CD4-positive, alpha-beta T cell treated with Interleukin-4 for 4 hours (primary cell): Measurements from ENCODE around the gene ARPC1B.
"Not testable (repeated sequence)": the region's sequence is repeated elsewhere in the genome, so short reads cannot be mapped to it uniquely, and the experiment has no call there.

Experiments used
- DNase-seq: peaks from one replicate; pipeline ENCODE4 v3.0.0-alpha.2; 2020

Gene ARPC1B

DNA sequence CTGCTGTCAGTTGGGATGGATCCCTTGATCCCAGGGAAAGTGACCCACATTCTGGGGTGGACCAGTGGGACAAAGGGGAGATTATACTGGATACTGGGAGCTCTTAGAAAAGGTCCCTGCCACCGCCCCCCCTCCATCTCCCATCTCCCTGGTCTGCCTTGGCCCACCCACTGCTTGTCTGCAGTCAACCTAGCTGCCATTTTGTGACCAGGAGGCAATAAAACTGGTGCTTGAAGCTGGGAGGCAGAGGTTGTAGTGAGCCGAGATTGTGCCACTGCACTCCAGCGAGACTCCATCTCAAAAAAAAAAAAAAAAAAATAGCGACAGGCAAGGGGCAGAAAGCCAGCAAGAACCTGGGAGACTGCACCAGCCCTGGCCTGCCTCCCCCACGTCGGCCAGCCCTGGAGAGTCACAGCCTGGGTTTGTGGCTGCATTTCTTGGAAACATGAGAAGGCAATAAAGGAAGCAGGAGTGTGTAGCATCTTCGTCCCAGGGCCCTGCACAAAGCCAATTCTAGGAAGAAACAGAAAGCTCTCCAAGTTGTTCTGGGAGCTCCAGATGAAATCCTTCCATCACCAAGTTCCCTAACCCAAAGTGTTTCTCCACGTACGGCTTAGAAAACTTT is 4.7 kb upstream of the ARPC1B start:
- DNase-seq: no peak

DNA sequence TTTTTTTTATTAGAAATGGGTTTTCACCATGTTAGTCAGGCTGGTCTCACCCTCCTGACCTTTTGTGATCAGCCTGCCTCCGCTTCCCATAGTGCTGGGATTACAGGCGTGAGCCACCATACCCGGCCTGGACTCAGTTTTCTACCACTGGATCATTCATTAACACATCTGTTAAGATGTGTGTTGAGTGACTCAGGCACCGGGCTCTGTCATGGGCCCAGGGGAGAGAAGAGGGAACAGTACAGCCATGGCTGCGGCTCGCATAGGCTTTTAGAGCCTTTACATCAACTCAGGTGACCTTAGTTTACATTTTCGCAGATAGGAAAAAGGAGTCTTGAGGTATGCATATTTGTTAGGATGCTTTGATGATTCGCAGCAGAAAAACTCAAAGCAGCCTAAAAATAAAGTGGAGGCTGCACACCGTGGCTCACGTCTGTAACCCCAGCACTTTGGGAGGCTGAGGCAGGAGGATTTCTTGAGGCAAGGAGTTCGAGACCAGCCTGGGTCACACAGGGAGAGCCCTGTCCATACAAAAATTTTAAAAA is 3.1 kb upstream of the ARPC1B start:
- no peak for DNase-seq

DNA sequence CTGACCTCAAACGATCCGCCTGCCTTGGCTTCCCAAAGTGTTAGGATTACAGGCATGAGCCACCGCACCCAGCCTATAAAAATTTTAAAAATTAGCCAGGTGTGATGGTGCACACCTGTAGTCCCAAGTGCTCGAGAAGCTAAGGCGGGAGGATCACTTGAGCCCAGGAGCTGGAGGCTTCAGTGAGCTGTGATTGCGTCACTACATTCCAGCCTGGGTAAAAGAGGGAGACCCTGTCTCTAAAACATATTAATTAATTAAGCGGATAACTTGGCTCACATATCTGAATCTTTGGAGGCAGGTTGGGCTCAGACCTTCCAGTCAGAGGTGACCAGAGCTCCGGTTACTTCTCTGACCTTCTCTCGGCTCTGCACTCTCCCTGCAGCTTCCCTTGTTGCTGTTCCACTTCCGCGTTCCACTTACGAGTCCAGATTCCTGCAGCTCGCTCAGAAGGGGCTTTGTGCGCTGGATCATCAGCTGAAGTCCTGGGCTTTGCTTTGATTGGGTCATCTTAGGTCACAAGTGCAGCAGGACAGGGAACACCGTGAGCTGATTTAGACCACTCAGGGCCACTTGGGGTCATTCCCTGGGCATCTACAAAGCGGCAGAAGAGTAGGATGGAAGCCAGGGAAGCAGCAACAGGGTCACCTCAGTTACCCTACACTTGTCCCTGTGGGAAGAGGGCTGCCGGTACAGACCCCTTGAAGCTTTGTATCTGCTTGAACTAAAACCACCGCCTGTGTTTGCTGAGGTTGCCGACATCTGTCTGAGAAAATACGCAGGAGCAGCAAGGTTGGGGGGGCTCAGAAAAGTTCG is 2.0 kb upstream of the ARPC1B start:
- no peak for DNase-seq

DNA sequence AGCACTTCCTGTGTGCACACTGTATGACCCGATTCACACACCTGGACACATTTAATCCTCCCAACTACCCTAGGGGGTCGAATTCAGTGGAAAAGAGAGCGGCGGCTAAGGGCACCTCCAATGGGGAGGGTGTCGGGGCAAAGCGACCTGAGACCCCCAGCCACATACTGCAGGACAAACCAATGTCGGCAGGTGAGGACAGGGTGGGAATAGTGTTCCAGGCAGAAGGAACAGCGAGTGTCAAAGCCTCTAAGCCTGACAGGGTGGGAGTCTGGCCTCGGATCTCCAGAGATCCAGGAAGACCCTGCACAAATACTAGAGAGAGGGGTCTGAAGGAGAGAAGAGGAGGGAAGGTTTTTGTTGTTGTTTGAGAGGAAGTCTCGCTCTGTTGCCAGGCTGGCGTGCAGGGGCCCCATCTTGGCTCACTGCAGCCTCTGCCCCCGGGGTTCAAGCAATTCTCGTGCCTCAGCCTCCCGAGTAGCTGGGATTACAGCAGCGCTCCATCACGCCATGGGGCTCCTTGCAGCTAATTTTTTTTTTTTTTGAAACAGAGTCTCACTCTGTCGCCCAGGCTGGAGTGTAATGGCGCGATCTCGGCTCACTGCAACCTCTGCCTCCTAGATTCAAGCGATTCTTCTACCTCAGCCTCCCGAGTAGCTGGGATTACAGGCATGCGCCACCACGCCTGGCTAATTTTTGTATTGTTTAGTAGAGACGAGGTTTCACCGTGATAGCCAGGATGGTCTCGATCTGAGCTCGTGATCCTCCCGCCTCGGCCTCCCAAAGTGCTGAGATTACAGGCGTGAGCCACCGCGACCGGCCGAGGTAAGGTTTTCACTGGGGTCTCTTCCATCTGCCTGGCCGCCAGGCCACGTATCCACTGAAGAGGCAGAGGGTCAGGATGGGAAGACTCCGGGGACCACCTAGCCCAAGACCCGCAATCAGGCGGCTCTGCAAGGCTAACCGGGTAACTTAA is 1.2 kb upstream of the ARPC1B start:
- no peak for DNase-seq

DNA sequence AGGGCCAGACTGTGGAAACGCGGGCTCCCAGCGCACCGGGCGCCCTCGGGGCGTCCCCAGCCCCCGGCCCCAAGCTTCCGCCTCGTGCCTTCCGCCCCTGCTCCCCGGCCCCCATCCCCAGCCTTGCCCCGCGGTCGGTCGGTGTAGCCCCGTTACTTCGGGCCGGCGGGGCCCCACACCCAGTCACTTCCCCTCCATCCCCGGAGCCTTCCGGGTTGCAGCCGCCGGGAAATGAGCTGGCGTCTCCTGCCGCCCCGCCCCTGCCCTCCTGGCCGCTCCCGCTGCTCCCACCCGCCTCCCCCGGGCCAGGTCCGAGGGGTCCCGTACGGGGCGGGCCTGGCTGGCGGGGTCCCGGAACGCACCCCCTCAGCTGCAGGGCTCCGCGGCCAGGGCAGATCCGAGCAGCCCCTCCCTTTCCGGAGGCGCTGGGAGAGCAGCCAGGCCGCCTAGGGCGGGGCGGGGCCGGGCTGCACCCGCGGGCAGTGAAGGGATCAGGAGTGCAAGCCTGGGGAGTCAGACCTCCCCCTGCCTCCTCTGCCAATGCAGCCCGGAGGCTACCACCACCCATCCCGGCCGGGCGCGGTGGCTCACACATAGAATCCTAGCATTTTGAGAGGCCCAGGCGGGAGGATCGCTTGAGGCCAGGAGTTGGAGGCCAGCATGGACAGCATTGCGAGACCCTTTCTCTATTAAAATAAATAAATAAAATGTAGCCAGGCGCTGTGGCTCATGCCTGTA is 709 bp downstream of the ARPC1B start:
- peak; percentile 64 for DNase-seq

DNA sequence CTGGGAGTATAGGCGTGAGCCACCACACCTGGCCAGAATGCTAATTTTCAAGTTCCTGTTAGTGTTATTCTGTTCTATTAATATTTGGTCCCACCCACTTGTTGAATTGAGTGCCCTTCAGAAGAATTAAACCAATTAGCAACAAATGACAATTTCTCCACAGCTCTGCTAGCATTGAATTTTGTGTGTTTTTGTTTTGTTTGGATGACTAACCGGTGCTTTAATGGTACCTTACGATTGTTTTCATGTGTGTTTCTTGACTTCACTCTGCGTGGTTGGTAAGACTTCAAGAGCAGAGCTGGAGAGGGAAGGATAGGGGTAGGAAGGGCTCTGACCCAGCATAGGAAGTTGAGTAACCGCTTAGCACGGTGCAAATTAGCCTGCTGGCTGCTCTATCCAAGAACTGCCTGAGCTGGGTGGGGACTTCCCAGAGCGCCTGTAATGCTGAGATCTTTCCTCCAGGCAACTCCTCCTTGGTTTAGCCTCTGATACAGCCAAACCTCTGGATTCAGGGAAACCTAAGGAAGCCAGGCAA is 4.6 kb downstream of the ARPC1B start:
- peak; percentile 86 for DNase-seq

DNA sequence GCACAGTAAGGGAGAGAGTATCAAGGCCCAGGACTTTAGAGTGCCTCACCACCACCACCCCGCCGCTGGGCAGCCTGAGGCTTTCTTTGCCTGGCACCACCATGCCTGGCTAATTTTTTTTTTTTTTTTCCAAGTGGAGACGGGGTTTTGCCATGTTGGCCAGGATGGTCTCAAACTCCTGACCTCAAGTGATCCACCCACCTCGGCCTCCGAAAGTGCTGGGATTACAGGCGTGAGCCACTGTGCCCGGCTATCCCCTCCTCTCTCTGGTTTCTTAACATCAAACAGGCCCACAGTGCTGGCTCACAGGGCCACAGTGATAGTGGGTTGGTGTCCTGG is 5.1 kb downstream of the ARPC1B start:
- DNase-seq: not testable (repeated sequence)

DNA sequence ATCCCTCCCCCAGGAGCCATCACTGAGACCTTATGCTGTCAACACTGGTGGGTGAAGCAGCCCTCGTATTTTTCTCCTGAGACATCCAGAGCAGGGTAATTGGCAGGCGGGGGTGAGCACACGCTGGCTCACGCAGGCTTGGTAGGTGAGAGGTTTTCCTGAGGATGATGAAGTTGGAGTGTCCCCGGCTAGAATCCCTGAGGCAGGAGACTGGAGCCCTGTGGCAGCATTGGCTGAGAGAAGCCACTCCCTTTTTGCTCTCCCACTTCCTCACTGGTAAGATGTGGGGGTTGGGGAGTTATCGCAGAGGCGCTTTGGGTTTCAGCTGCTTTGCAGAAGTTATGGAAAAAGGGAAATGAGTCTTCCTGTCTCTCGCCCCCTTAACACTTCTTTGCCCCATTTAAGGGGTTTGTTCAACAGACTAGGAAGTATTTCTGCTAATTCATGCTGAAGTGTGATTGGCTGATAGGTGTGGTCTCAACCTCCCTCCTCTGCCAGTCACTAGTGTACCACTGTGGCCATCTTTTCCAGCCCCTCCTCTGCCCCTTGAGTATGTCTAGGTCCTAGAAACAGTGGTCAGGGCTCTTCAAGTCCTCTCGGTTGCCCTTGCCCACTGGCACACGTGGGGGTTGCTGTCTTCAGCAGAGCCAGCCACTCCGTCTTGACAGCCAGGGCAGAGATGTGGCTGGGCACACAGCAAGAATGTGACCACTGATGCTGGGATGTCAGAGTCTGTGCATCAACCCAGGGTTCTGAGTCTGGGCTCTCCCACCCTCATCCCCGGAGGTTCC is 5.7 kb downstream of the ARPC1B start:
- peak; percentile 62 for DNase-seq

DNA sequence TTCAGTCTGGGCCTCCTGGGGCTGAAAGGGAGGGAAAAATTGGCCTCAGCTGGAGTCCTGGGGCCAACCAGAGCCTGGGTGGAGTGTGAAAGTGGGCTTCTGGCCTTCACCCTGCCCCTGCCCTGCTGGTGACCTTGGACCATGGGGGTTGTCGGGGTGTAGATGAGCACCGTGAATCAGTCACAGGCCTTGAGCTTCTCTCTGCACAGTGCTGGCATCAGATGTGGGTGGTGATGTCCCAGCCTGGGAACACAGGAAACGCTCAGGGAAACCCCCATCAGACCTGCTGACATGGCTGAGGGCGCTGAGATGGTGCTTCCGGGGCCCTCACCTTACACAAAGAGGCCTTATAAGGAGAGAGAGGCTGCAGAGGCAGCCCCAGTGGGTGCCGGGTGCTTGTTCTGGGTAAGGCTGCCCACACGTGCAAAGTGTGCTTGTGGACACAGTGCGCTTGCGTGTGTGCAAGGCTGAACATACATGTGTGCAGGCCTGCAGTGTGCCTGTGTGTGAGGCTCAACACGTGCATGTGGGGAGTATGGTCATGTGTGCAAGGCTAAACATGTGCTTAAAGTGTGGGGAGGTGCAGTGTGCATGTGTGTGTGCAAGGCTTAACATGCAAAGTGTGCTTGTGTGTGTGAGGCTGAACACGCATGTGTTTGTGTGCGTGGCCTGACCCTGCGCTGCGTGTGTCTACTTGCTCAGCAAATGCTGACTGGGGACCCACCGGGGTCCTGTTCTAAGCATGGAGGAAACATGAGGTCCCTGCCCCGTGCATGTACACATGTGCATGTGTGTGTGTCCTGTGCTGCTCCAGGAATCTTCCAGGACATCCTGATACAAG is 6.5 kb downstream of the ARPC1B start:
- peak; percentile 96 for DNase-seq

DNA sequence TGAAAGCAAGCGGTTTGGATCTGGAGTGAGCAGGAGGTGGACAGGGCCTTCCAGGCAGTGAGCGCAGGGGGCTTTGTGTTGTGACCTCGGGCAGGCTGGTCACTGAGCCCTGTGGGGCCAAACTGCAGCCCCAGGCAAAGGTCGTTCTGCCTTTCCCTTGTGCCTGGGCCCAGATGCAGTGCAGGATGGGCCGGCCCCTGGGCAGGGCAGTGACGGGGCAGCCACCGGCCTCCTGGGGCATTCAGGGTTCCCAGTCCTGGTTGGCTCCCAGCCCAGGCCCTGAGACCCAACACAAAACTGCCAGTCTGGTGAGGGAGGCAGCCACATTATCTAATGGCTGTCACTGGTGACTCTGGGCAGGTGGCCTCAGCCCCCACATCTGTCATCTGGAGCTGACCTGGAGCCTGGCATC is 7.1 kb downstream of the ARPC1B start:
- no peak for DNase-seq

DNA sequence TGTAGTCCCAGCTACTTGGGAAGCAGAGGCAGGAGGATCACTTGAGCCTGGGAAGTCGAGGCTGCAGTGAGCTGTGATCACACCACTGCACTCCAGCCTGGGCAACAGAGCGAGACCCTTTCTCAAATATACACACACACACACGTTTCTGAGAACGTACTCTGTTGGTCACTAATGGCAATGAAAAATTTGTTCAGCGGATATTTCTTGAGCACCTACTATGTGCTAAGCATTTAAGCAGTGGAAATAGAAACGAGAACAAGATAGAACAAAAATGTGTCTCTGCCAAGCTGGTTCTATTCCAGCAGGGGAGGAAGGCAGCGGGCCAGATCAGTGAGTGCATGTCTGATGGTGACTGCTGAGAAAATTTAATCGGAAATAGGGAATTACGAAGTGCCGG is 8.7 kb downstream of the ARPC1B start:
- no peak for DNase-seq

DNA sequence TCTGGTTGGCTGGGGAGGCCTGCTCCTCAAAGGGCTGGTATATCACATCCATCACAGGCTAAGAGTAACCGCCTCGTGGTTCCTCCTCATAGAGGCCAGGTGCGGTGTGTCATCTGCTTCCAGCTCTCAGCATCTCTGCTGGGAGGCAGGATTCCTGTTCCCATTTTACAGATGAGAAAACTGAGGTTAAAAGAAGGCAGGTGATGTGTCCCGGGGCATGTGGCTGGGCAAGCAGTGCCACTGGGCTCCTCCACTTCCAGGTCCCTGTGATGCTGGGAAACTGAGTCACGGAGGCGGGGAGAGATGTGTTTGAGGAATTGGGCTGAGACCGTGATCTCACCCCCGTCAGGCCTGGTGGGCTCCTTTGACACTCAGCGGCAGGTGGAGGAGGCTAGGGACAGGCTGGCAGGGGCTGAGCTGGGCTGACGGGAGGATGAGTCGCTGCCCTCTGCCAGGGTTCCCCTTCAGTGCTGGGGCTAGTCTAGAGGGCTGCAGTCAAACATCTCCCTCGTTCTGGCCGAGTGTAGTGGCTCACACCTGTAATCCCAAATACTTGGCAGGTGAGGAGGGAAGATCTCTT is 9.4 kb downstream of the ARPC1B start:
- no peak for DNase-seq

DNA sequence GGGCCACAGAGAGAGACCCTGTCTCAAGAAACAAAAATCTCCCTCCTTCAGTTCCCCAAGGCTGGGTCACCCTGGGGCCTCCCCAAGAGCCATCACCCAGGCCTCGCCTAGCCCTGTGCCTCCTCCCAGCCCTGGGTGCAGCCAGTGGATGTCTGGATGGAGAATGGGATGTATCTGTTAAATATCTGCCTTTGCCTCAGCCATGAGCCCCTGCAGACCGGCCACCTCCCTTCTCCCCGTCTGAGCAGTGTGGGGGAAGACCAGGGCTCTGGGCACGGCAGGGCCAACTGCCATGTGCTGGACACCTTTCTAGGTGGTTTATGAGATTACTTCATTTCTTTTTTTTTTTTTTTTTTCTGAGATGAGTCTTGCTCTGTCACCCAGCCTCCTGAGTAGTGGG is 10.0 kb downstream of the ARPC1B start:
- DNase-seq: no peak

DNA sequence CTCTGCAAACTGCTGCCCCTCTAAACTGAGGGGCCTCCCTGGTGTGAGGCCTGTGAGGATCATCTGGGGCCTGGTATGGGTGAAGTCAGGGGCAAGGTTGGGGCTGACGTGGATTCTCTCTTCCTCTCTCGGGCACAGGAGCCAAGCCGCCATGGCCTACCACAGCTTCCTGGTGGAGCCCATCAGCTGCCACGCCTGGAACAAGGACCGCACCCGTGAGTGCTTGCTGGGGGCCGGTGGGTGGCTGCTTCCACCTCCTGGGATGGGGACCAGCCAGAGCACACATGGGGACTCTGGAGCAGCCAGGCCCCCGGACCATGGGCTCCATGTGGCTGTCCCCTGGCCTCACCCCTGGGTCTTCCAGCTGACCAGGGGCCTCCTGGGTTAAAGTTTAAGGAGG is 11.0 kb downstream of the ARPC1B start:
- no peak for DNase-seq

DNA sequence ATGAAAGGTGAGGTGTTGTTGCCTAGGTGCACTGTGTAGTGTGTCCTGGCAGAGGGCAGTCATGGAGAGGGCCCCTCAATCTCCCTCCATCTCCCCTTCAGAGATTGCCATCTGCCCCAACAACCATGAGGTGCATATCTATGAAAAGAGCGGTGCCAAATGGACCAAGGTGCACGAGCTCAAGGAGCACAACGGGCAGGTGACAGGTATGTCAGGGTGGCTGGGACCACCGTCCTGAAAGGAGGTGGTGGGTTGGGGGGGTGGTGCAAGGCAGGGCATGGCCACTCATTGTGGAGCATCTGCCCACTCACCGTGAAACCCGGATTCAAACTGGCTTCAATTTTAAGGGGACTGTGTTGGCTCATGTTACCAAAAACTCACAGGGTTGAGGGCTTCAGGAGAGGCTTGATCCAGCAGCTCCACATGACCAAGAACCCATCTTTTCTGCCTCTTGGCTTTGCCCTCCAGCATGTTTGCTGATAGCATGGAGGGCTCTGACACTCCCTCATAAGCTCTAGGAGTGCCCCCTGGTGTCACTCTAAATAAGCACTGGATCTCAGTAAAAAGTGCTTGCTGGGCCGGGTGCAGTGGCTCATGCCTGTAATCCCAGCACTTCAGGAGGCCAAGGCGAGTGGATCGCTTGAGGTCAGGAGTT is 12.2 kb downstream of the ARPC1B start:
- DNase-seq: peak; percentile 52

DNA sequence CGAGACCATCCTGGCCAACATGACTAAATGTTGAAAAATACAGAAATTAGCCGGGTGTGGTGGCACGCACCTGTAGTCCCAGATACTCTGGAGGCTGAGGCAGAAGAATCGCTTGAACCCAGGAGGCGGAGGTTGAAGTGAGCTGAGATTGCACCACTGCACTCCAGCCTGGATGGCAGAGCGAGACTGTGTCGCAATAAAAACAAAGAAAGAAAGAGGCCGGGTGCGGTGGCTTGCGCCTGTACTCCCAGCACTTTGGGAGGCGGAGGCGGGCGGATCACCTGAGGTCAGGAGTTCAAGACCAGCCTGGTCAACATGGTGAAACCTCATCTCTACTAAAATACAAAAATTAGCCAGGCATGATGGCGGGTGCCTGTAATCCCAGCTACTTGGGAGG is 12.7 kb downstream of the ARPC1B start:
- DNase-seq: not testable (repeated sequence)

DNA sequence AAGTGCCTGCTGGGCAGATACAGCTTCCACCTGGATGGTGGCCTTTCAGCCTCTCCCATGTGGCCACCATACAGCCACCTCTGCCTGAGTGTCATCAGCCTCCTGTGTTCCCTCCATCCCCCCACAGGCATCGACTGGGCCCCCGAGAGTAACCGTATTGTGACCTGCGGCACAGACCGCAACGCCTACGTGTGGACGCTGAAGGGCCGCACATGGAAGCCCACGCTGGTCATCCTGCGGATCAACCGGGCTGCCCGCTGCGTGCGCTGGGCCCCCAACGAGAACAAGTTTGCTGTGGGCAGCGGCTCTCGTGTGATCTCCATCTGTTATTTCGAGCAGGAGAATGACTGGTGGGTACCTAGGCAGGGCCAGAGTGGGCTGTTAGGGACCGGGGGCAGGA is 13.4 kb downstream of the ARPC1B start:
- DNase-seq: no peak

DNA sequence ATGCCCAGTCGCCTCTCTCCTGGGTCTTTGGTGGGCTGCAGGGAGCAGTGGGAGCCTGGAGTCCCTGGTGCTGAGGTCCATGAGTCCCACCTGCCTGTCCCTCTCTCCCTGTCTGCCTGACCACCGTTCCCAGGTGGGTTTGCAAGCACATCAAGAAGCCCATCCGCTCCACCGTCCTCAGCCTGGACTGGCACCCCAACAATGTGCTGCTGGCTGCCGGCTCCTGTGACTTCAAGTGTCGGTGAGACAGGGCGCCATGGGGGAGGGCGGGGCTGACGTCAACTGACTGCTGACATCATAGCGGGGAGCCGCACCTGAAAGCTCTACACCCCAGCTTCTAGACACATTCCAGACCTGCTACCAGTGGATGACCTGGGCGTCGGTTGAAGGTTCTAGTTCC is 15.2 kb downstream of the ARPC1B start:
- no peak for DNase-seq

DNA sequence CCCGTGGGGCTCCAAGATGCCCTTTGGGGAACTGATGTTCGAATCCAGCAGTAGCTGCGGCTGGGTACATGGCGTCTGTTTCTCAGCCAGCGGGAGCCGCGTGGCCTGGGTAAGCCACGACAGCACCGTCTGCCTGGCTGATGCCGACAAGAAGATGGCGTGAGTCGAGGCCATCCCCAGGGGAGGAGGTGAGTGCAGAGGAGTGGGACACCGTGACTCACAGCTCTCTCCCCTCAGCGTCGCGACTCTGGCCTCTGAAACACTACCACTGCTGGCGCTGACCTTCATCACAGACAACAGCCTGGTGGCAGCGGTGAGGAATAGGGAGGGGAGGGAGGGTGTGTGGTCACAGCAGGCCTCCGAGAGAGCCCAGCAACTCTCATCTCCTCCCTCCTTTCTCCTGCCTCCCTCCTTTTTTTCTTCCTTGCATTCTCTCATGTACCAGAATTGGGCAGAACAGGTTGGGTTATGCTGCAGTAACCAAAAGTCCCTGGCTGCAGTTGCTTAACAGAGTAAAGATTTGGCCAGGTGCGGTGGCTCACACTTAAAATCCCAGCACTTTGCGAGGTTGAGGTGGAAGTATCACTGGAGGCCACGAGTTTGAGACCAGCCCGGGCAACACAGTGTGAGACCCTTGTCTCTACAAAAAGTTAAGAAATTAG is 16.5 kb downstream of the ARPC1B start:
- DNase-seq: no peak
